ENCODE measurements around the gene TEX26.

GRCh38 chr13:30972888-30973377, 40.5 kb downstream of the TEX26 start:
- TF ChIP-seq FOXP2 (optimal IDR thresholded peaks at IDR 0.05; ENCODE audit: borderline replicate concordance, extremely low read depth, extremely low read length, insufficient read depth) (no peak), TAF1 (IDR thresholded peaks at IDR 0.05; ENCODE audit: borderline replicate concordance, insufficient read depth, low read length) (no peak), SIN3A (IDR thresholded peaks at IDR 0.05; ENCODE audit: borderline replicate concordance, insufficient read depth, low read length) (no peak), POLR2AphosphoS5 (IDR thresholded peaks at IDR 0.05; ENCODE audit: low read depth, low read length) (no peak)

All from PFSK-1 (cell line).